ENCODE measurements around the gene KAT2A. TPM values are rescaled to one million over a fixed set of nuclear protein-coding genes. Genes with fewer than 3 reads are reported as not detected.
A peak's percentile ranks its signal among the peaks of the same experiment; 100 is the strongest.

The KAT2A gene
- polyA plus RNA-seq, 3 donors, result 1.9 to 68.7 (median 2.0) TPM

- no peak overlapping the region for H3K4me3 Mint-ChIP-seq
- WGBS (ENCODE audit: insufficient coverage), result 100% methylated on average over 3 of the region's 6 CpGs
- H3K4me1 ChIP-seq (ENCODE audit: control insufficient read depth in 1 of 2, insufficient read depth in 2 of 2, low read length in 2 of 2), result peaks cover 18 to 19% of the 10 kb centered on the region in 2 donors
- DNase-seq, result no peak
- peaks cover 75% of the 10 kb centered on the region for H4K20me1 ChIP-seq (ENCODE audit: insufficient read depth, low read length)
- no peak for TF ChIP-seq CTCF (IDR thresholded peaks at IDR 0.05)
- no peaks in the 10 kb centered on the region for H3K27me3 Mint-ChIP-seq (ENCODE audit: low read depth in 3 of 3)
- no peaks in the 10 kb centered on the region for H3K27me3 ChIP-seq (ENCODE audit: control insufficient read depth in 2 of 2, insufficient read depth in 2 of 2, low read length in 2 of 2)
- H2AFZ ChIP-seq (ENCODE audit: insufficient read depth, low read depth, low read length, poor library complexity, severe bottlenecking), result no peak overlapping the region
- no peak overlapping the region for H3K27ac ChIP-seq (ENCODE audit: low read depth in 1 of 2, low read length in 2 of 2)
- H3K4me3 ChIP-seq (replicated peaks in 1 of 3; ENCODE audit: low read depth in 2 of 3, low read length in 3 of 3), result no peak overlapping the region
- peaks cover 72 to 78% of the 10 kb centered on the region in 2 donors for H3K36me3 Mint-ChIP-seq
- H3K9ac ChIP-seq (ENCODE audit: insufficient read depth, low read length, poor library complexity, severe bottlenecking), result no peak overlapping the region
- peaks cover 27% of the 10 kb centered on the region for H3K79me2 ChIP-seq (ENCODE audit: insufficient read depth, low read length)
- no peaks in the 10 kb centered on the region for H3K9me3 ChIP-seq (replicated peaks in 1 of 2; ENCODE audit: control insufficient read depth in 1 of 2, insufficient read depth in 1 of 2, low read length in 2 of 2)
- H3K27ac Mint-ChIP-seq, result peak overlapping the region in 1 of 7 donors; percentile 50
- peaks cover 23% of the 10 kb centered on the region for H3K4me1 Mint-ChIP-seq
- intact Hi-C loops (cut with micrococcal nuclease), result no loop called here
- no peaks in the 10 kb centered on the region for H3K9me3 Mint-ChIP-seq
- no peak overlapping the region for H3K4me2 ChIP-seq (replicated peaks; ENCODE audit: extremely low read depth, low read length, poor library complexity, severe bottlenecking)
- H3K36me3 ChIP-seq (replicated peaks in 1 of 2; ENCODE audit: control insufficient read depth in 1 of 2, insufficient read depth in 2 of 2, low read length in 2 of 2), result peaks cover 65 to 68% of the 10 kb centered on the region in 2 donors
Measured at GRCh38 chr17:42127414-42127813, 6.2 kb upstream of the KAT2A start.

- Histone ChIP-seq H3K4me1 (ENCODE audit: control insufficient read depth in 1 of 2, insufficient read depth in 2 of 2, low read length in 2 of 2) (peaks cover 12 to 13% of the 10 kb centered on the region in 2 donors), H3K4me3 (replicated peaks in 1 of 3; ENCODE audit: low read depth in 2 of 3, low read length in 3 of 3) (no peak overlapping the region), H3K9me3 (replicated peaks in 1 of 2; ENCODE audit: control insufficient read depth in 1 of 2, insufficient read depth in 1 of 2, low read length in 2 of 2) (no peaks in the 10 kb centered on the region), H3K27me3 (ENCODE audit: control insufficient read depth in 2 of 2, insufficient read depth in 2 of 2, low read length in 2 of 2) (no peaks in the 10 kb centered on the region), H3K79me2 (ENCODE audit: insufficient read depth, low read length) (peaks cover 25% of the 10 kb centered on the region), H3K4me2 (replicated peaks; ENCODE audit: extremely low read depth, low read length, poor library complexity, severe bottlenecking) (no peak overlapping the region), H3K27ac (ENCODE audit: low read depth in 1 of 2, low read length in 2 of 2) (no peak overlapping the region), H3K36me3 (replicated peaks in 1 of 2; ENCODE audit: control insufficient read depth in 1 of 2, insufficient read depth in 2 of 2, low read length in 2 of 2) (peaks cover 65 to 68% of the 10 kb centered on the region in 2 donors), H2AFZ (ENCODE audit: insufficient read depth, low read depth, low read length, poor library complexity, severe bottlenecking) (no peak overlapping the region), H4K20me1 (ENCODE audit: insufficient read depth, low read length) (peaks cover 70% of the 10 kb centered on the region), H3K9ac (ENCODE audit: insufficient read depth, low read length, poor library complexity, severe bottlenecking) (no peak overlapping the region)
- TF ChIP-seq CTCF (IDR thresholded peaks at IDR 0.05), result no peak
- intact Hi-C loops (cut with micrococcal nuclease), result no loop called here
- Mint-ChIP-seq H3K36me3 (peaks cover 72 to 80% of the 10 kb centered on the region in 2 donors), H3K27ac (peak overlapping the region in 1 of 7 donors; percentile 46), H3K9me3 (no peaks in the 10 kb centered on the region), H3K27me3 (ENCODE audit: low read depth in 3 of 3) (no peaks in the 10 kb centered on the region), H3K4me1 (peaks cover 17% of the 10 kb centered on the region), H3K4me3 (no peak overlapping the region)
- 73% methylated on average over 3 of the region's 3 CpGs for WGBS (ENCODE audit: insufficient coverage)
- DNase-seq, result no peak
Measured at GRCh38 chr17:42126836-42127235, 5.7 kb upstream of the KAT2A start.

Measured in CD14-positive monocyte (primary cell).